DOHH2 (cell line): ENCODE data around the gene YTHDC2.
A peak's percentile ranks its signal among the peaks of the same experiment; 100 is the strongest.

Source experiments
- H3F3A ChIP-seq: fragments of 200-600 bp; sonication (generic), shearing (Covaris generic); 2 replicates; pipeline ENCODE4 v1.6.0; 2016; ENCODE audit warnings: antibody characterized with exemption, mild to moderate bottlenecking; ENCODE audit not compliant: control insufficient read depth, insufficient read depth
- H3K27ac ChIP-seq: fragments of 200-600 bp; sonication (generic); 2 replicates; pipeline ENCODE4 v1.5.1; 2014; ENCODE audit warnings: low read depth, mild to moderate bottlenecking, low read length, moderate library complexity
- H3K27me3 ChIP-seq: fragments of 200-600 bp; sonication (generic); 2 replicates; pipeline ENCODE4 v1.6.1; 2014; ENCODE audit warnings: mild to moderate bottlenecking, low read length, mixed read lengths; ENCODE audit not compliant: control insufficient read depth
- H3K36me3 ChIP-seq: fragments of 200-600 bp; sonication (generic); 2 replicates; pipeline ENCODE4 v1.6.1; 2014; ENCODE audit warnings: mild to moderate bottlenecking, low read length, moderate library complexity, mixed read lengths; ENCODE audit not compliant: control insufficient read depth
- H3K4me1 ChIP-seq: fragments of 200-600 bp; sonication (generic); 2 replicates; pipeline ENCODE4 v1.6.1; 2014; ENCODE audit warnings: mild to moderate bottlenecking, low read length, mixed read lengths; ENCODE audit not compliant: control insufficient read depth
- H3K4me2 ChIP-seq: fragments of 200-600 bp; sonication (generic); 2 replicates; pipeline ENCODE4 v1.6.0; 2014; ENCODE audit warnings: mild to moderate bottlenecking, low read length, moderate library complexity
- H3K4me3 ChIP-seq: fragments of 200-600 bp; sonication (generic); 2 replicates; pipeline ENCODE4 v1.5.1; 2014; ENCODE audit warnings: mild to moderate bottlenecking, low read length, mixed read lengths
- H3K79me2 ChIP-seq: fragments of 200-600 bp; sonication (generic); 2 replicates; pipeline ENCODE4 v1.6.1; 2014; ENCODE audit warnings: mild to moderate bottlenecking, low read length, mixed read lengths; ENCODE audit not compliant: control insufficient read depth
- H3K9me2 ChIP-seq: fragments of 200-600 bp; sonication (generic); replicated peaks from 2 replicates; pipeline ENCODE4 v1.6.1; 2014; ENCODE audit warnings: mild to moderate bottlenecking, low read length, mixed read lengths; ENCODE audit not compliant: control insufficient read depth
- H3K9me3 ChIP-seq: fragments of 200-600 bp; sonication (generic); 2 replicates; pipeline ENCODE4 v1.6.1; 2014; ENCODE audit warnings: antibody characterized with exemption, low read length, mixed read lengths; ENCODE audit not compliant: control insufficient read depth, insufficient read depth
- H4K20me1 ChIP-seq: fragments of 200-600 bp; sonication (generic); 2 replicates; pipeline ENCODE4 v1.6.0; 2014; ENCODE audit warnings: low read depth, mild to moderate bottlenecking, antibody characterized with exemption, low read length, moderate library complexity; ENCODE audit not compliant: control insufficient read depth, insufficient read depth
- CTCF ChIP-seq: fragments of 200-600 bp; sonication (generic); IDR thresholded peaks from one replicate; pipeline ENCODE4 v1.5.1; 2014; ENCODE audit warnings: antibody characterized with exemption, mild to moderate bottlenecking, low read depth, low read length; ENCODE audit not compliant: poor library complexity, severe bottlenecking
- EZH2phosphoT487 ChIP-seq: fragments of 200-600 bp; sonication (generic); IDR thresholded peaks from 2 replicates; pipeline ENCODE4 v1.6.1; 2017; ENCODE audit warnings: borderline replicate concordance, mild to moderate bottlenecking, antibody characterized with exemption, low read length, moderate library complexity, mixed read lengths

The YTHDC2 gene

GRCh38 chr5:113508756-113509155 lies 4.7 kb upstream of the YTHDC2 start:
- H3K27me3 ChIP-seq, result 0 out of 2 replicates have a peak, but pooled peaks cover 3% of the 10 kb centered on the region
- H3K9me3 ChIP-seq, result peaks cover 3% of the 10 kb centered on the region; the same call in 1 of the 2 replicates
- no peaks in the 10 kb centered on the region for H3F3A ChIP-seq
- H3K4me2 ChIP-seq, result no peak overlapping the region
- H3K27ac ChIP-seq, result no peak overlapping the region
- no peak overlapping the region for H3K4me3 ChIP-seq
- H3K79me2 ChIP-seq, result peaks cover 6% of the 10 kb centered on the region
- no peaks in the 10 kb centered on the region for H3K4me1 ChIP-seq
- peaks cover 2% of the 10 kb centered on the region; the same call in 1 of the 2 replicates for H3K36me3 ChIP-seq
- no peaks in the 10 kb centered on the region for H3K9me2 ChIP-seq
- TF ChIP-seq CTCF (no peak), EZH2phosphoT487 (no peak)
- H4K20me1 ChIP-seq, result no peaks in the 10 kb centered on the region

GRCh38 chr5:113510836-113511451 lies 2.5 kb upstream of the YTHDC2 start:
- Histone ChIP-seq H3K4me2 (no peak overlapping the region), H3K4me3 (no peak overlapping the region), H4K20me1 (no peaks in the 10 kb centered on the region), H3K36me3 (peaks cover 9% of the 10 kb centered on the region), H3K4me1 (peaks cover 14% of the 10 kb centered on the region), H3K27me3 (0 out of 2 replicates have a peak, but pooled peaks cover 3% of the 10 kb centered on the region), H3K27ac (no peak overlapping the region), H3K9me3 (peaks cover 3% of the 10 kb centered on the region; the same call in 1 of the 2 replicates), H3K79me2 (peaks cover 26% of the 10 kb centered on the region), H3F3A (no peaks in the 10 kb centered on the region), H3K9me2 (no peaks in the 10 kb centered on the region)
- TF ChIP-seq CTCF, result peak; percentile 43
- TF ChIP-seq EZH2phosphoT487, result no peak

- Histone ChIP-seq H3K27me3 (0 out of 2 replicates have a peak, but pooled peaks cover under 1% of the 10 kb centered on the region), H3K36me3 (peaks cover 20% of the 10 kb centered on the region), H4K20me1 (no peaks in the 10 kb centered on the region), H3K9me2 (no peaks in the 10 kb centered on the region), H3K79me2 (peaks cover 37% of the 10 kb centered on the region), H3K4me2 (no peak overlapping the region), H3K9me3 (peaks cover 3% of the 10 kb centered on the region; the same call in 1 of the 2 replicates), H3K27ac (no peak overlapping the region), H3F3A (no peaks in the 10 kb centered on the region), H3K4me3 (no peak overlapping the region), H3K4me1 (peaks cover 20% of the 10 kb centered on the region)
- no peak for TF ChIP-seq EZH2phosphoT487
- no peak for TF ChIP-seq CTCF
These were observed 1.2 kb upstream of the YTHDC2 start for GRCh38 chr5:113512341-113512740.
